CD14-positive monocyte (primary cell): ENCODE results near the gene ENTHD1. TPM values are rescaled to one million over a fixed set of nuclear protein-coding genes. Genes with fewer than 3 reads are reported as not detected.

Experiments used
- DNase-seq, 3 donors: peaks; one replicate each; pipeline ENCODE4 v3.0.0-alpha.2; 2011 to 2022
- H2AFZ ChIP-seq: 2 replicates; pipeline ENCODE4 v1.6.0; 2012; ENCODE audit warnings: mild to moderate bottlenecking, low read depth, low read length, inconsistent platforms; ENCODE audit not compliant: insufficient read depth, poor library complexity, severe bottlenecking
- H3K27ac ChIP-seq, 2 donors: 1 replicate in 1 of 2; 2 replicates in 1 of 2; pipeline ENCODE4 v1.5.1; 2012 to 2013; ENCODE audit warnings: low read length in 2 of 2, control low read depth in 1 of 2, inconsistent platforms in 1 of 2, low read depth in 1 of 2, mild to moderate bottlenecking in 1 of 2
- H3K27me3 ChIP-seq, 2 donors: one replicate each; pipeline versions ENCODE4 v1.6.0 to v1.6.1; 2011 to 2013; ENCODE audit warnings: low read length in 2 of 2; ENCODE audit not compliant: control insufficient read depth in 2 of 2, insufficient read depth in 2 of 2
- H3K36me3 ChIP-seq, 2 donors: replicated peaks in 1 of 2; 1 replicate in 1 of 2; 2 replicates in 1 of 2; pipeline versions ENCODE4 v1.5.1 to v1.6.1; 2012 to 2013; ENCODE audit warnings: low read length in 2 of 2, control low read depth in 1 of 2, inconsistent platforms in 1 of 2, mild to moderate bottlenecking in 1 of 2; ENCODE audit not compliant: insufficient read depth in 2 of 2, control insufficient read depth in 1 of 2
- H3K4me1 ChIP-seq, 2 donors: 1 replicate in 1 of 2; 2 replicates in 1 of 2; pipeline versions ENCODE4 v1.5.1 to v1.6.1; 2012 to 2013; ENCODE audit warnings: low read length in 2 of 2, control low read depth in 1 of 2, inconsistent platforms in 1 of 2, mild to moderate bottlenecking in 1 of 2, moderate library complexity in 1 of 2; ENCODE audit not compliant: insufficient read depth in 2 of 2, control insufficient read depth in 1 of 2
- H3K4me2 ChIP-seq: replicated peaks from 2 replicates; pipeline ENCODE3; 2012; ENCODE audit warnings: low read length, moderate library complexity, mild to moderate bottlenecking; ENCODE audit not compliant: poor library complexity, severe bottlenecking; ENCODE audit errors: extremely low read depth
- H3K4me3 ChIP-seq, 3 experiments: fragments of 200-600 bp in 1 of 3; sonication (generic) in 1 of 3; replicated peaks in 1 of 3; 1 replicate in 2 of 3; 2 replicates in 1 of 3; pipeline ENCODE4 v1.5.1; 2011 to 2013; ENCODE audit warnings: low read length in 3 of 3, mild to moderate bottlenecking in 3 of 3, control low read depth in 2 of 3, low read depth in 2 of 3, inconsistent platforms in 1 of 3, moderate library complexity in 1 of 3
- H3K79me2 ChIP-seq: 2 replicates; pipeline ENCODE4 v1.6.0; 2012; ENCODE audit warnings: mild to moderate bottlenecking, control low read depth, inconsistent platforms, low read length, moderate library complexity; ENCODE audit not compliant: insufficient read depth
- H3K9ac ChIP-seq: 2 replicates; pipeline ENCODE4 v1.6.0; 2017; ENCODE audit warnings: low read length, mild to moderate bottlenecking; ENCODE audit not compliant: insufficient read depth, poor library complexity, severe bottlenecking
- H3K9me3 ChIP-seq, 2 donors: replicated peaks in 1 of 2; 1 replicate in 1 of 2; 2 replicates in 1 of 2; pipeline versions ENCODE4 v1.5.1 to v1.6.1; 2012 to 2013; ENCODE audit warnings: low read length in 2 of 2, control low read depth in 1 of 2; ENCODE audit not compliant: control insufficient read depth in 1 of 2, insufficient read depth in 1 of 2
- H4K20me1 ChIP-seq: 2 replicates; pipeline ENCODE4 v1.6.0; 2012; ENCODE audit warnings: mild to moderate bottlenecking, low read length, control low read depth, moderate library complexity; ENCODE audit not compliant: insufficient read depth
- H3K27ac Mint-ChIP-seq, 7 donors: one replicate each; pipeline ENCODE4 v1.8.0; 2020; ENCODE audit warnings: mild to moderate bottlenecking in 7 of 7, mixed read lengths in 7 of 7, moderate library complexity in 6 of 7, inconsistent platforms in 2 of 7
- H3K27me3 Mint-ChIP-seq, 3 donors: one replicate each; pipeline ENCODE4 v1.8.0; 2021 to 2022; ENCODE audit warnings: low read depth in 3 of 3, mild to moderate bottlenecking in 3 of 3, mixed read lengths in 3 of 3, moderate library complexity in 3 of 3, inconsistent platforms in 1 of 3
- H3K36me3 Mint-ChIP-seq, 2 donors: one replicate each; pipeline ENCODE4 v1.8.0; 2020; ENCODE audit warnings: mixed read lengths in 2 of 2, inconsistent platforms in 1 of 2, mild to moderate bottlenecking in 1 of 2
- H3K4me1 Mint-ChIP-seq: one replicate; pipeline ENCODE4 v1.8.0; 2020; ENCODE audit warnings: mild to moderate bottlenecking, mixed read lengths
- H3K4me3 Mint-ChIP-seq, 2 donors: one replicate each; pipeline ENCODE4 v1.8.0; 2020; ENCODE audit warnings: mild to moderate bottlenecking in 2 of 2, mixed read lengths in 2 of 2, moderate library complexity in 1 of 2
- H3K9me3 Mint-ChIP-seq, 7 donors: one replicate each; pipeline ENCODE4 v1.8.0; 2020 to 2022; ENCODE audit warnings: mixed read lengths in 7 of 7, mild to moderate bottlenecking in 6 of 7, moderate library complexity in 6 of 7, inconsistent platforms in 2 of 7
- WGBS: methylation state at CpG from one replicate; pipeline ENCODE4 v1.1.5; 2013; ENCODE audit warnings: missing lambda C conversion rate; ENCODE audit not compliant: insufficient coverage; 5-methylcytosine and 5-hydroxymethylcytosine counted together
- intact Hi-C, 2 donors: fragments of 100-400 bp; cut with micrococcal nuclease; formaldehyde crosslinking; loops; one replicate each; pipeline versions ENCODE4 v1.15.0 to v1.15.1; 2023
- polyA plus RNA-seq, 3 donors: library from polyadenylated mRNA; depleted of rRNA in 1 of 3; unstranded in 2 of 3; stranded (reverse) in 1 of 3; fragments of 300-500 nt in 2 of 3; fragments of >200 nt in 1 of 3; fragmentation: Illumina TruSeq in 2 of 3; gene quantifications; 1 replicate in 2 of 3; 2 replicates in 1 of 3; pipeline ENCODE4 v1.2.3, GENCODE V29; 2012 to 2021
- TF ChIP-seq, protein P1 (sequence below): fragments of 200-600 bp; IDR thresholded peaks from one replicate; pipeline ENCODE4 v1.8.0; 2022; ENCODE audit warnings: antibody characterized with exemption, mild to moderate bottlenecking

ENTHD1 gene
- polyA plus RNA-seq, 3 donors, result not detected

DNA sequence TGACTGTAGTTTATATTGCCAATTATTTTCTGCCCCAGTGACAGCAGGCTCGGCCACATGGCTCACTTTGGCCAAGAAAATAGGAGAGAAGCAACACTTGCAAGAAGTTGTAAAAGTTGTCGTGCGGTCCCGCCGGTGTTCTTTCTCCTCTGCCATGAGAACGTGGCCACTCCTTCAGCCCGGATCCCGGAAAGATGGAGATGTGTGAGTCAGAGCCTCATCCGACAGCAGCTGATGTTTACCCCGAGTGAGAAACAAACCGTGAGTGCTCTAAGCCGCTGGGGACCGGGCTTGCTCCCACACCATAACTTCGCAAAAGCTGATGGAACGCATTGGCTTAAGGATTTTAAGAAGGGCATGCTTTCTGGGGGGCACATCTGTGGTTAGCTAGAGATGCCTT, 166.0 kb downstream of the ENTHD1 start:
- H3K27me3 ChIP-seq, result peaks cover 0 to 4% of the 10 kb centered on the region in 2 donors
- H3K4me3 ChIP-seq, result no peak overlapping the region
- no peaks in the 10 kb centered on the region for H3K9me3 ChIP-seq
- H3K79me2 ChIP-seq, result no peaks in the 10 kb centered on the region
- Mint-ChIP-seq H3K4me1 (no peaks in the 10 kb centered on the region), H3K27ac (no peak overlapping the region), H3K27me3 (peaks cover 7 to 29% (median 8%) of the 10 kb centered on the region in 3 donors), H3K9me3 (peaks cover 0 to 1% (median 0%) of the 10 kb centered on the region in 7 donors), H3K4me3 (no peak overlapping the region), H3K36me3 (no peaks in the 10 kb centered on the region)
- H4K20me1 ChIP-seq, result no peaks in the 10 kb centered on the region
- TF ChIP-seq, protein P1, sequence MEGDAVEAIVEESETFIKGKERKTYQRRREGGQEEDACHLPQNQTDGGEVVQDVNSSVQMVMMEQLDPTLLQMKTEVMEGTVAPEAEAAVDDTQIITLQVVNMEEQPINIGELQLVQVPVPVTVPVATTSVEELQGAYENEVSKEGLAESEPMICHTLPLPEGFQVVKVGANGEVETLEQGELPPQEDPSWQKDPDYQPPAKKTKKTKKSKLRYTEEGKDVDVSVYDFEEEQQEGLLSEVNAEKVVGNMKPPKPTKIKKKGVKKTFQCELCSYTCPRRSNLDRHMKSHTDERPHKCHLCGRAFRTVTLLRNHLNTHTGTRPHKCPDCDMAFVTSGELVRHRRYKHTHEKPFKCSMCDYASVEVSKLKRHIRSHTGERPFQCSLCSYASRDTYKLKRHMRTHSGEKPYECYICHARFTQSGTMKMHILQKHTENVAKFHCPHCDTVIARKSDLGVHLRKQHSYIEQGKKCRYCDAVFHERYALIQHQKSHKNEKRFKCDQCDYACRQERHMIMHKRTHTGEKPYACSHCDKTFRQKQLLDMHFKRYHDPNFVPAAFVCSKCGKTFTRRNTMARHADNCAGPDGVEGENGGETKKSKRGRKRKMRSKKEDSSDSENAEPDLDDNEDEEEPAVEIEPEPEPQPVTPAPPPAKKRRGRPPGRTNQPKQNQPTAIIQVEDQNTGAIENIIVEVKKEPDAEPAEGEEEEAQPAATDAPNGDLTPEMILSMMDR, result no peak
- no peak overlapping the region for H3K27ac ChIP-seq
- no peaks in the 10 kb centered on the region for H3K4me1 ChIP-seq
- no peaks in the 10 kb centered on the region for H3K36me3 ChIP-seq
- no peak overlapping the region for H3K9ac ChIP-seq
- no peak overlapping the region for H3K4me2 ChIP-seq
- 71% methylated on average over 15 of the region's 15 CpGs for WGBS
- no peak overlapping the region for H2AFZ ChIP-seq
- intact Hi-C loops, result no loop called here
- no peak for DNase-seq

DNA sequence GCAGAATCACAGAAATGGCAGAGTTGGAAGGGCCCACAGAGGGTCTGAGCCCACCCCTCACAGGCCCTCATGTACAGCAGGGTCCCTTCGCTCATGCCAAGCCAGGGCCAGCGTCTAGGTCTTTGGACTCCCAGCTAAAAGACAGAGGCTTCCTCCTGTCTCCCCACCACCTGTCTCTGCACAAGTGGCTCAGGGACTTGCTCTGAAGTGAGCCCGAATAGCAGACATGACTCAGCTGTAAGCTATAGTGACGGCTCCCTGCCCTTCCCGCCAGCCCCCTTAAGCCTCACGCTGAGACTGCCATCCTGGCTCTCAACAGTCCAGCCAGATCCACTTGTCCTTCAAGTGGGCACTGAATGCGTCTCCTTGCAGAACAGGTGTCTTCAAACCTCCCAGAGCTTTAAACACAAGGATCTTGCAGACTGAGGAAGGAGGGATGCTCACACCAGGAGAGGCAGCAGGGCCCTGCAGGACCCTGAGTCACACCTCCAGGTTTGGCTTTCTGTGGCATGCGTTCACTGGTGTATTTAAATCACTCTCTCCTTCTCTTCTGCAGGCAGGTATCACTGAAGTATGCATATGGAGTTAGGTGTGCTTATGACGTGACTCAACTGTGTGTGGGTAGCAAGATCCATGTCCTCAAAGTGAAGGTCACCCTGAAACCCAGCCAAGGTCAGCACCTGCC, 168.1 kb downstream of the ENTHD1 start:
- Histone ChIP-seq H3K36me3 (no peaks in the 10 kb centered on the region), H3K4me1 (no peaks in the 10 kb centered on the region), H3K9me3 (no peaks in the 10 kb centered on the region), H3K27ac (no peak overlapping the region), H3K9ac (no peak overlapping the region), H3K79me2 (no peaks in the 10 kb centered on the region), H3K4me2 (no peak overlapping the region), H4K20me1 (no peaks in the 10 kb centered on the region), H3K4me3 (no peak overlapping the region), H2AFZ (no peak overlapping the region), H3K27me3 (no peaks in the 10 kb centered on the region)
- H3K27ac Mint-ChIP-seq, result no peak overlapping the region
- 82% methylated on average over 7 of the region's 9 CpGs for WGBS
- TF ChIP-seq, protein P1, result no peak
- H3K9me3 Mint-ChIP-seq, result peaks cover 0 to 1% (median 0%) of the 10 kb centered on the region in 7 donors
- H3K4me3 Mint-ChIP-seq, result no peak overlapping the region
- no peaks in the 10 kb centered on the region for H3K4me1 Mint-ChIP-seq
- H3K27me3 Mint-ChIP-seq, result peaks cover 12 to 33% (median 12%) of the 10 kb centered on the region in 3 donors
- no peak for DNase-seq
- no peaks in the 10 kb centered on the region for H3K36me3 Mint-ChIP-seq
- intact Hi-C loops, result no loop called here
